NCI-H526 treated with DMSO at 0.1 percent for 48 hours (cell line): ENCODE results near the gene CFH.
"Not testable (repeated sequence)": the region's sequence is repeated elsewhere in the genome, so short reads cannot be mapped to it uniquely, and the experiment has no call there.

Experiments used
- DNase-seq: peaks from one replicate; lab custom pipeline; 2025; lab: John Stamatoyannopoulos, UW

CFH gene

DNA sequence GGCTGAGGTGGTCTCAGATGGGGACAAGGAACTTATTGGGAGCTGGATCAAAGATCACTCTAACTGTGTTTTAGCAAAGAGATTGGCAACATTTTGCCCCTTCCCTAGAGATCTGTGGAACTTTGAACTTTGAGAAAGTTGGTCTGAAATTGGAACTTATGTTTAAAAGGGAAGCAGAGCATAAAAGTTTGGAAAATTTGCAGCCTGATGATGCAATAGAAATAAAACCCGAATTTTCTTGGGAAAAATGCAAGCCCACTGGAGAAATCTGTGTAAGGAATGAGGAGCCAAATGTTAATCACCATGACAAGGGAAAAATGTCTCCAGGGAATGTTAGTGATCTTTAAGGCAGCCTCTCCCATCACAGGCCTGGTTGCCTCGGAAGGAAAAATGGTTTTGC lies 17.2 kb downstream of the CFH start:
- DNase-seq, result no peak

GRCh38 chr1:196669693-196670092 lies 17.9 kb downstream of the CFH start:
- no peak for DNase-seq

GRCh38 chr1:196674908-196675307 lies 23.1 kb downstream of the CFH start:
- DNase-seq, result no peak

- no peak for DNase-seq
Observed at GRCh38 chr1:196677781-196678509, 26.1 kb downstream of the CFH start.

GRCh38 chr1:196678510-196678884 lies 26.7 kb downstream of the CFH start:
- DNase-seq, result no peak

- no peak for DNase-seq
Observed at GRCh38 chr1:196680107-196680506, 28.3 kb downstream of the CFH start.

- no peak for DNase-seq
Observed at GRCh38 chr1:196684476-196684875, 32.6 kb downstream of the CFH start.

DNA sequence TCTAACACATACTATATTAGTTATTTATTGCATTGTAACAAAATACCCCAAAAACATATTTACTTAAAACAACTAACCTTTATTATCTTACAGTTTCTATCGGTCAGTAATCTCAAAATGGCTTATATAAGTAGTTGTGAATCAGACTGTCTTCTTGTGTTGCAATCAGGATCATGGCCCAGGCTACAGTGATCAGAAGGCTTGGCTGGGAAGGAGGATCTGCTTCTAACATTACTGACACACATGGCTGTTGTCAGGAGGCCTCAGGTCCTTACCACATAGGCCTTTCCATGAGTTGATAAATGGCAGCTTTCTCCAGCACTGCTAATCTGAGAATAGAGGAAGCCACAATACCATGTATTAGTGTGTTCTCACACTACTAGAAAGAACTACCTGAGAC lies 33.7 kb downstream of the CFH start:
- DNase-seq, result no peak

DNA sequence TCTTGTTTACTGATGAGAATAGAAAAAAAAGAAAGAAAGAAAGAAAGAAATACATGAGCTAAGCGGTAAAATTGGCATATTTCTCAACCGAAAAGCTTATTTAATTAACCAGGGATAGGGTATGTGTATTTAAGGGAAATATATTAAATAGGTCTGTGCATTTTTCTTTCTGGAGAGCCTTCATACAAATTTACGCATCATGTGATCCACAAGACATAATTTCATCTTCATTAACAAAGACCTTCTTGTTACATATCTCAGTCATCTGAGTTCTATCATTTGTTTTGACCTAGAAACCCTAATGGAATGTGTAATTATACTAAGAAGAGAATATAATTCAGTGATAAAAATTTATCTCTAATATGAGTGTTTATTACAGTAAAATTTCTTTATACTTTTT lies 37.2 kb downstream of the CFH start:
- DNase-seq, result no peak

DNA sequence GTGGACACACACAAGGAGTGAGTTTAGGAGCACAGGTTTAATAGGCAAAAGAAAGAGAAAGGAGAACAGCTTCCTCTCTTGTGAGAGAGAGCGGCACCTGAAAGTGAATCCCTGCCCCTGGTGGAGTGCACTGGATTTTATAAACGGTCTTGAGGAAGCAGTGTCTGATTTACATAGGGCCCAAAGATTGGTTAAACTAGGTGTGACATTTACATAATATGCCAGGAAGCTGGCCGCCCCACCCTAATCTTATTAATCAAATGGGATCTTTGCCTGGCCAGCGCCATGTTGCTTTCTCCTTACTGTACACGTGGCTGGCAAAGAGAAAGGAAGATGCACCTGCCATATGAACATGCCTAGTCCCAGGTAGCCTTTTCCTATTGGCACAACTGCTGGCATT lies 38.7 kb downstream of the CFH start:
- DNase-seq, result no peak

GRCh38 chr1:196698993-196699392 lies 47.1 kb downstream of the CFH start:
- DNase-seq, result no peak

- no peak for DNase-seq
Observed at GRCh38 chr1:196701144-196701543, 49.3 kb downstream of the CFH start.

- DNase-seq, result not testable (repeated sequence)
Observed at GRCh38 chr1:196709892-196710291, 58.0 kb downstream of the CFH start.

GRCh38 chr1:196717868-196718267 lies 66.0 kb downstream of the CFH start:
- no peak for DNase-seq

DNA sequence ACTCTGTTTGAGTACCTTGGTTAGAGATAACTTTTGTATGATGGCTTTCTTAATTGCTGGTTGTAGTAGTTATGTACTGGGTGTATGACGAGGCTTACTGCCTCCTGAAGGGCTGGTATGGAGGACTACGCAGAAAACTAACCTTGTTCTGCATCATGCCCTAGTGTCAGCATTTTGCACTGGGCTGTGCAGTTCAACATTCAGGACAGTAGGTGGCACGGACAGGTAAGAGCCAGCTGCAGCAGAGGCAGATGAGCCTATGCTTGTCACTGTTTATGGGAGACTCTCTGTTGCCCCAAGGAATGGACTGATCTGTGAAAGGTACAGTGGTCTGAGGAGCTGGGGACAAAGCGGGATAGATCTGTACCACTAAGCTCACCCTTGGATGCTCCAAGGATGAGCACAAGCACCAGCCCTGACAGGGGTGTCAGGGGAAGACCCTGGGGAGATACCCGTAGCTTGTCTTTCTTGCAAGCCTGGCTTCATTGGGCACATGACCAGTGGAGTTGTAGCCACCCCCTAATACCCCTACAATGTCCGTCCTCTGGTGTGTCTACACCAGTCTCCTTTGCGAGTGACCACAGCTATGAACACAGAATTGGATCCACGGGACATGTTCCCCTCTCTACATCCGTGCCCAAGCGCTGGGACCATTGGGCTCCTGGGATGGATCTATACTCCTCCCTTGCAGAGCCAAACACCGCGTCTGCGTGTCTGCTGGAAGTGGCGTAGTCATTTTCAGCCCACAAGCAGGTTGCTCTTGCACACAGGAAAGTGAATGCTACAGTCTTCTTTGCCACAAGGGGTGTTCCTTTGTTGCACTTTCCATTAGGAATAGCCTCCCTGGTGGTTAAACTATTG lies 71.7 kb downstream of the CFH start:
- DNase-seq, result peak; percentile 3

DNA sequence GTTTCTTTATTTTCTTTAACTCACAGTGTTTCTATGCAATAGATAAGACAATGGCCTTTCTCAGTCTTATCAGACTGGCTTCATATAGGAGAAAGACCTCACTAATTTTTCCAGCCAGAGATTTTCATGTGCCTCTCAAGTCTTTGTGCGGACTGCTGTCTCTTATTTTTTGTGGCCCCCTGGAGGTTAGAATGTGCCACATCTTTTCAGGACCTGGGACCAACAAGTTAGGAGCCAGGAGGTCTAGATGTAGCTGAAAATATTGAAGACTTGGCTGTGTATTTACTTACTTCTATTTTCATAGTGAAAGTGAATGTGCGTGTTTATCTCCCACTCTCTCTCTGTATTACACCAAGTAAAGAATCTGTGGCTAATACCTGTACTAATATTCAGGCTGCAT lies 80.7 kb downstream of the CFH start:
- no peak for DNase-seq

DNA sequence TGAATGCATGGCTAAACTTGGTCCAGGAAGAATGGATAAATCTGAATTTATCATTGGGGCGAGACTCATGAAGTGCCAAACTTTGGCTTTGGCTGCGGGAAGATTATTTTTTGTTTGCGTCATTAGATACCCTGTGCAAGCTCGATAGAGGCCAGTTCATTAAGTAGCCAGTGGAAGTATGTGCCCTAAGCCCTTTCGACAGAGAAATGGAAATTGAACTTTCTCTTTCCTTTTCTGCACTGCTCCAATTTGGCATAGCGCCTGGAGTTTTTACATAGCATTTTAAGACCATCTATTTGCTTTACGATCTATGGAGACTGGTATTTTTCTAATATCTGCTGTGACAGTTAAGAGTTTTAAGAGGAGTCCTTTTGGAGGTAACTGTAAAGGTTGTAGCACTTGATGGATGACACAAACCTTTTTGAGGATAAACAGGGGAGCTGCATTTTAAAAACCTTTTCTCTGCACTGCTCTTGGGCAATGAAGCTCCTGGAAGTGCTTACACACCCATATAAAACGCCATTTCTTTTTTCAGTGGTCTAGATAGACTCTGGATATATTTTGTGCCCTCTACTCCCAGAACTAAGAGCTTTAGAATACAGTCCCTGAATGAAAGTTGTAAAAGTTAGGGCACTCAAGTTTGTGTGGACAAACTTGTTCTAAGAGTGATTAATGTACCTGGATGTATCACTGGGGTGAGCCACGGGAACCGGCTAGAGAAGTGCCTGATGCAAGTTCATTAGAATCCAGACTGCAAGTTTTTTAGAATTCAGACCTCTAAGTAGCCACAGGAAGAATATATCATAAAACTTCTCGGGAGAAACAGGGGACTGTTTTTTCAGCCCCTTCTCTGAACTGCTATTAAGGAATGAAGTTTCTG lies 81.5 kb downstream of the CFH start:
- no peak for DNase-seq

GRCh38 chr1:196734006-196734405 lies 82.2 kb downstream of the CFH start:
- no peak for DNase-seq

GRCh38 chr1:196734460-196734859 lies 82.6 kb downstream of the CFH start:
- no peak for DNase-seq

- DNase-seq, result no peak
Observed at GRCh38 chr1:196738730-196739129, 86.9 kb downstream of the CFH start.

- peak; percentile 22 for DNase-seq
Observed at GRCh38 chr1:196743244-196743643, 91.4 kb downstream of the CFH start.

- not testable (repeated sequence) for DNase-seq
Observed at GRCh38 chr1:196765019-196765740, 113.3 kb downstream of the CFH start.
